HG03469 (cell line): Measurements from ENCODE around the gene KNTC1.
"Not testable (repeated sequence)": the region's sequence is repeated elsewhere in the genome, so short reads cannot be mapped to it uniquely, and the experiment has no call there.

Source experiments
- ATAC-seq: cut with Tn5 transposase; IDR thresholded peaks from one replicate; pipeline ENCODE4 v1.9.1; 2021; ENCODE audit warnings: mild to moderate bottlenecking, moderate library complexity, moderate number of reproducible peaks; ENCODE audit not compliant: unreplicated experiment

Gene KNTC1, protein sequence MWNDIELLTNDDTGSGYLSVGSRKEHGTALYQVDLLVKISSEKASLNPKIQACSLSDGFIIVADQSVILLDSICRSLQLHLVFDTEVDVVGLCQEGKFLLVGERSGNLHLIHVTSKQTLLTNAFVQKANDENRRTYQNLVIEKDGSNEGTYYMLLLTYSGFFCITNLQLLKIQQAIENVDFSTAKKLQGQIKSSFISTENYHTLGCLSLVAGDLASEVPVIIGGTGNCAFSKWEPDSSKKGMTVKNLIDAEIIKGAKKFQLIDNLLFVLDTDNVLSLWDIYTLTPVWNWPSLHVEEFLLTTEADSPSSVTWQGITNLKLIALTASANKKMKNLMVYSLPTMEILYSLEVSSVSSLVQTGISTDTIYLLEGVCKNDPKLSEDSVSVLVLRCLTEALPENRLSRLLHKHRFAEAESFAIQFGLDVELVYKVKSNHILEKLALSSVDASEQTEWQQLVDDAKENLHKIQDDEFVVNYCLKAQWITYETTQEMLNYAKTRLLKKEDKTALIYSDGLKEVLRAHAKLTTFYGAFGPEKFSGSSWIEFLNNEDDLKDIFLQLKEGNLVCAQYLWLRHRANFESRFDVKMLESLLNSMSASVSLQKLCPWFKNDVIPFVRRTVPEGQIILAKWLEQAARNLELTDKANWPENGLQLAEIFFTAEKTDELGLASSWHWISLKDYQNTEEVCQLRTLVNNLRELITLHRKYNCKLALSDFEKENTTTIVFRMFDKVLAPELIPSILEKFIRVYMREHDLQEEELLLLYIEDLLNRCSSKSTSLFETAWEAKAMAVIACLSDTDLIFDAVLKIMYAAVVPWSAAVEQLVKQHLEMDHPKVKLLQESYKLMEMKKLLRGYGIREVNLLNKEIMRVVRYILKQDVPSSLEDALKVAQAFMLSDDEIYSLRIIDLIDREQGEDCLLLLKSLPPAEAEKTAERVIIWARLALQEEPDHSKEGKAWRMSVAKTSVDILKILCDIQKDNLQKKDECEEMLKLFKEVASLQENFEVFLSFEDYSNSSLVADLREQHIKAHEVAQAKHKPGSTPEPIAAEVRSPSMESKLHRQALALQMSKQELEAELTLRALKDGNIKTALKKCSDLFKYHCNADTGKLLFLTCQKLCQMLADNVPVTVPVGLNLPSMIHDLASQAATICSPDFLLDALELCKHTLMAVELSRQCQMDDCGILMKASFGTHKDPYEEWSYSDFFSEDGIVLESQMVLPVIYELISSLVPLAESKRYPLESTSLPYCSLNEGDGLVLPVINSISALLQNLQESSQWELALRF (N-terminal part only)

DNA sequence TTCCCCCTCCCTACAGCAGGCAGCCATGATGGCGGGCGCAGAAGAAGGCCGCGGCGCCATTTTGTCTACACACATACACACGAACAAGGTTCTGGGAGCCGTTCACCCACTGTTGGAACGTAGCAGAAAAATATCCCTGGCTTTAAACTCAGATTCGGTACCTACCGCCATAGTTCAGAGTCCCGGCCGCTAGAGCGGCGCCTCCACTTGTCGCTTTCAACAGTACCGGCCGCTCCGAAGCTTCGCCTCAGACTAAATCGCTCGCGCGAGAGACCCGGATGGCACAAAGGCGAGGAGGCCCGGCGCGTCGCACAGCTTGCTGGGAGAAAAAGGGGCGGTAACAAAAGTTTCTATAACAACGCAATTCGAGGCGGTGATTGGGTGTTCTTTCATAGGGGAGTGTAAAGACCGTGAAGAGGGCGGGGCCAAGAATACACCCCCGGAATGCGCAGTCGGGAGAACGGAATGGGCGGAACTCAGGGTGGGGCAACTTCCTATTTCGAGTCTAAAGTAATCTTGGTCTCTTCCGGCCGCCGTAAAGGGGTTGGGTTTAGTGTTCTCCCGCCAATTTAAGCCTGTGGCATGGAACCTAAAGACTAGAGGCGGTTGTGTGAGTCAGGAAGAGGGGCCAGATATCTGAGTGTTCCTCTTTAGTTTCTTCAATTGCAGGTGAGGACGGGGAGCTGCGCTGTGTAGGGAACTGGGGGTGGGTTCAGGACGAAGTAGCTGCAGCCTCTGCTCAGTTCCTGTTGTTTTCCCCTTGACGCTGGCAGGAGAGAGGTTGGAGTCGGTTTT is at the start of gene KNTC1, which contains the start of gene RSRC2:
Gene KNTC1, plus strand, starts transcription at position 567 of the 795 bp plus-strand sequence. CDS start 2,815 bp downstream, outside the sequence.
Gene RSRC2, minus strand, starts transcription at position 254 of the 795 bp plus-strand sequence. Its CDS starts 83 bp downstream, at position 171.
- peak; percentile 87 for ATAC-seq

DNA sequence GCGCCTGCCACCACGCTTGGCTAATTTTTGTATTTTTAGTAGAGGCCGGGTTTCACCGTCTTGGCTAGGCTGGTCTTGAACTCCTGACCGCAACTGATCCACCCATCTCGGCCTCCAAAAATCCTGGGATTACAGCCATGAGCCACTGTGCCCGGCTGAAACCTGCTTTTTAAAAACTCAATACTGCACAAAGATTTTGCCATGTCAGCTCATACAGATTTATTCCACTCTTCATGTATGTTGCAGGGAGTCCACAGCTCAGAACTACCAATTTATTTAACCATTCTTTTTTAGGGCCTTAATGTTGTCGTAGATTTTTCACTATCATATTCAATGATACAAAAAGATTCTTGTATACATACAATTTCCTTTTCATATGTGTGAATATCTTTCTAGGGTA is 46.3 kb upstream of the KNTC1 start:
- no peak for ATAC-seq

DNA sequence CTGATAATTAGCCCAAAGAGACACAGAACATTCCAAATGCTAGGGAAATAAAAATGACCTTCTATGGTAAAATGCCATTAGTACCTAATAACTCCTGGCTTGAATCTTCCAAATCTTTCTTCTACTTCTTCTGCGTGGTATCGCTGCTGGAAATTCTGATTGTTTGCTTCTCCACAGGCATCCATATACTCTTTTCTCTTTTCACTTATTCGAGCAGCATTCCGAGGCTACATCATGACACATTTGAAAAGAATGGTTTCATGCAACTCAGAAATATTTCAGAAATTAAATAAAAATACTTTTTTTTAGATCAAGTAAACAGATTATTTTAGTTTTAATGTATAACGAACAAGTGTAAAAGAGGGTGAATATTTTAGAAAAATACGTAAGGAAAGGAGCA is 45.2 kb upstream of the KNTC1 start:
- ATAC-seq = no peak

DNA sequence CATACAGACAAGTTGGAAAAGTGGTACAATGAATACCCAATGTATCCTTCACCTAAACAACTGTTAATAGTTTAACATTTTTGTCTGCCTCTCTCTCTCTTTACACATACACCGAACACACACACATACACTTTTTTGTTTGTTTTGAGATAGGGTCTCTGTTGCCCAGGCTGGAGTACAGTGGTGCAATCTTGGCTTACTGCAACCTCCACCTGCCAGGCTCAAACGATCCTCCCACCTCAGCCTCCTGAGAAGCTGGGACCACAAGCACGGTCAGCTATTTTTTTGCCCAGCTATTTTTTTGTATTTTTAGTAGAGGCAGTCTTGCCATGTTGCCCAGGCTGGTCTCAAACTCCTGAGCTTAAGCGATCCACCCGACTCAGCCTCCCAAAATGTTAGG is 43.1 kb upstream of the KNTC1 start:
- no peak for ATAC-seq

DNA sequence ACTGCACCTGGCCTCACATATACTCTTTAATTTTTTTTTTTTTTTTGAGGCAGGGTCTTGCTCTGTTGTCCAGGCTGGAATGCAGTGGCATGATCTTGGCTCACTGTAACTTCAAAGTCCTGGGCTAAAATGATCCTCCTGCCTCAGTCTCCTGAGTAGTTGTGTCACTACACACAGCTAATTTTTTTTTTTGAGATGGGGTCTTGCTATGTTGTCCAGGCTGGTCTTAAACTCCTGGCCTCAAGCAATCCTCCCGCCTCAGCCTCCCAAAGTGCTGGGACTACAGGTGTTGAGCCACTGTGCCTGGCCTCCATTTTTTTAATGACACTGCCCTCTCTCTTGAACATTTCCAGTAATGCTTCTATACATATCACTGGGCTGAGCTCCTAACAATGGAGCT is 42.7 kb upstream of the KNTC1 start:
- not testable (repeated sequence) for ATAC-seq

DNA sequence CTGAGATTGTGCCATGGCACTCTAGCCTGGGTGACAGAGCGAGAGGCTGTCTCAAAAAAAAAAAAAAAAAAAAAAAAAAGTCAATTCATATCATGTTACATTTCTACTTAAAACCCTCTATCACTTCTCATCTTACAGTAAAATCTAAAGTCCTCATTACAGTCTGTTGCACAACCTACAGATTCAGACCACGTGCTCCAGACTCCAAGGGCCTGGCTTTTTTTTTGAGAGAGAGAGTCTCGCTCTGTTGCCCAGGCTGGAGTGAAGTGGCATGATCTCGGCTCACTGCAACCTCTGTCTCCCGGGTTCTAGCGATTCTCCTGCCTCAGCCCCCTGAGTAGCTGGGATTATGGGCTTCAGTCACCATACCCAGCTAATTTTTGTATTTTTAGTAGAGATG is 40.7 kb upstream of the KNTC1 start:
- not testable (repeated sequence) for ATAC-seq

DNA sequence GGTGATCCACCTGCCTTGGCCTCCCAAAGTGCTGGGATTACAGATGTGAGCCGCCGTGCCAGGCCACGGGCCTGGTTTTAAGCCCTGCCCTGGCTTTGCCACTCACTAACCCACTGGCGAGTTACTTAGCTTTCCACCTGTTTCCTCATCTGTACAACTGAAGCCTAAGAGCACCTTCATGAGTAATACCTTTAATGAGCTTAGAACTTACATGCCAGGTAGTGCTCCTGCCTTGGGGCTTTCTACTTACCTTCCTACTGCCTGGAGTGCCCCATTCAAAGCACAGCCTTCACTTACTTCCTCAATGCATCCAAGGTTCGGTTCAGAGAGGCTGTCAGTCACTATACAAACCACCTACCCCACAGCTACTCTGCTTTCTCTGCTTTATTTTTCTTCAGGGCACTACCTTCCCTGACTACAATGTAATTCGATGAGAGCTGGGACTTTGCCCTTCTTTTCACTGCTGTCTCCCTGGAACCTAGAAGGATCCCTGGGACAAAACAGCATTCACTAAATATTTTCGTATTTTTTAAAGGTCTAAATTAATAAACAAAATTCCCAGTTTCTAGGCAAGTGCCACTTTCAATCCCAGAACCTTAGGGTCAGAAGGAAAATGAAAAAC is 40.1 kb upstream of the KNTC1 start:
- ATAC-seq = no peak

DNA sequence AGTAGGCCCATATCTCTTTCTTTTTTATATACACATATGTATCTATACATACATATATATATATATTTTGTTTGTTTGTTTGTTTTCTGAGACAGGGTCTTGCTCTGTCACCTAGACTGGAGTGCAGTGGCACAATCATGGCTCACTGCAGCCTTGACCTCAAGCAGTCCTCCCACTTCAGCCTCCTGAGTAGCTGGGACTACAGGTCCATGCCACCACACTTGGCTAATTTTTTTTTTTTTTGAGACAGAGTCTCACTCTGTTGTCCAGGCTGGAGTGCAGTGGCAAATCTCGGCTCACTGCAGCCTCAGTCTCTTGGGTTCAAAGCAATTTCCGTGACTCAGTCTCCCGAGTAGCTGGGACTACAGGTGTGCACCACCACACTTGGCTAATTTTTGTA is 39.2 kb upstream of the KNTC1 start:
- ATAC-seq = not testable (repeated sequence)

DNA sequence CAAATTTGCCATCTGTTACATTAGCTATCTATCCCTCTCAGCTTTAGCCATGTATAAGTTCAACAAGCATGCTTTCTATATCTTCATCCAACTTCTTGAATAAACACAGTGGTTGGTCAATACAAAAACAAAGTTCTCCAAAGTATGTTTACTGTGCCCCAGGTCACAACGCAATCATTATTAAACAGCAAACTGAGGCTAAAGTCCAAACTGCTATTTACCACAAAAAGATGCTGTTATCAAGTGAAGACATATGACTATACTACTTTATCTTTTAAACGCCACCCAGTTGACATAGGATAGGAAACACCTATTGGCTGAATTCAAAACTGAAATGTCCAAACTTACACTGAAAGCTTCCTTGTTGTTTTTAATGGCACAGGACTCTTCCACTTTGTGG is 38.0 kb upstream of the KNTC1 start:
- ATAC-seq = no peak

DNA sequence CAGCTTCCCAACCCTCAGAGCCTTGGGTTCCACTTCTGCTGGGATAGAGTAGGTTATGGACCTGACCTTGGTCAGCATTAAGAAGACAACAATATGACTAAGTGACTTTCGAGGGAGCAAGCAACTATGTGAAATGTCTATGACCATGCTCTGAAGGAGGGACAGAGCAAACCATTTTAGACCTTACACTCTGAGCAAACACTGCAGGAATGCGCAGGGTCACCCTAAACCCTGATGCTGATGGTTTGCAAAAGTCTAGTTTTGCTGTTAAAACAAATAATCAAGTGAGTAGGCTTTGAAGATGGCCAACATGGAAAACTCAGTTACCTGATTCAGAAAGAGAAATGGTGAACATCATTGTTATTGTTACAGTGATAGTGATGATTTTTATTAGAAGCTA is 35.1 kb upstream of the KNTC1 start:
- no peak for ATAC-seq

DNA sequence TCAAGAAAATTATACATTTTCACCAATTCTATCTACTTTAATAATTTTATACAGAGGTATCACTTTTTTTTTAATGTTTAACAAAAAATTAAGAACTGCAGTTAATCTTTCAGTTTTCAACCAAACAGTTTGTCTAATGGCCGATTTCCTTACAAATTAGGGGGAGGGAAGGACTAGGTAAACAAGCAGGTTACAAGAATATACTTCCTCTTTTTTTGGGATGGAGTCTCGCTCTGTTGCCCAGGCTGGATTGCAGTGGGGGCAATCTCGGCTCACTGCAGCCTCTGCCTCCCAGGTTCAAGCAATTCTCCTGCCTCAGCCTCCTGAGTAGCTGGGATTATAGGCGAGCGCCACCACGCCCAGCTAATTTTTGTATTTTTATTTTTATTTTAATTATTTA is 33.8 kb upstream of the KNTC1 start:
- ATAC-seq = not testable (repeated sequence)

DNA sequence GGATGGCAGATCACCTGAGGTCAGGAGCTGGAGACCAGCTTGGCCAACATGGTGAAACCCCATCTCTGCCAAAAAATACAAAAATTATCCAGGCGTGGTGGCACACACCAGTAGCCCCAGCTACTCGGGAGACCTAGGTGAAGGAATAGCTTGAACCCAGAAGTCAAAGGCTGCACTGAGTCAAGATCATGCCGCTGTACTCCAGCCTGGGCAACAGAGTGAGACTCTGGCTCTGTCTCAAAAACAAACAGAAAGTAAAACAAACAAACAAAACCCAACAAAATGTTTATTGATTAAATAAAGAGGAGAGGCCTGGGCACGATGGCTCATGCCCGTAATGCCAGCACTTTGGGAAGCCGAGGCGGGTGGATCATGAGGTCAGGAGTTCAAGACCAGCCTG is 31.8 kb upstream of the KNTC1 start:
- ATAC-seq = no peak

DNA sequence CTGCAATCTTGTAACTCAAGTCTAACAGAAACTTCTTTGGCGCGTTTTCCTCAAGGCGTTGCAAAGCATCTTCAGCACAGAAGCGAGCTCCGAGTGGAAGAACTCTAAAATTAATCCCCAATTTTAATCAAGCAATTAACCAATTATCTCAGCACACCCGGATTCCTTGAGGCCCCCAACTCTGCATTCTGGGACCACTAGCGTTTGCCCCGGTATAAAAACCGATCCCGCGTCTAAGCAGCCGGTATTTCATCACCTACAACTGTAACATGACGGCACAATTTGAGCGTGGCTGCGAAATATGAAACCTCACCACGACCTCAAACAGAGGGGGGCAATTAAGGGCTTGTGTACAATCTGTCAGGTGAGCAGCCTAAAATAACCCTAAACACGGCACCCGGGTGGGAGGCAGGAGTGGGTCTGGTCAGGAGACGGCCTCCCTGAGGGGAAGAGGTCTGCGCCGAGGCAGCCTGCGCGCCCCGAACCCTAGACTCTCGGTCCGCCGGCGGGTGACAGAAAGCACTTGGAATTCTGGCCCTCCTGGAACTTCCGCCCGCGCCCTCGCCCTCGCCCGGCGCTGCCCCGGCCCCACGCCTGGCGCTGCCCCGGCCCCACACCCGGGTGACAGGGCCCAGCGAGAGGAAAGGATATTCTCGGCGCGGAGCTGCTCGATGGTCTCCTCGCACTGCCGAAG is 26.9 kb upstream of the KNTC1 start:
- peak; percentile 1 for ATAC-seq

DNA sequence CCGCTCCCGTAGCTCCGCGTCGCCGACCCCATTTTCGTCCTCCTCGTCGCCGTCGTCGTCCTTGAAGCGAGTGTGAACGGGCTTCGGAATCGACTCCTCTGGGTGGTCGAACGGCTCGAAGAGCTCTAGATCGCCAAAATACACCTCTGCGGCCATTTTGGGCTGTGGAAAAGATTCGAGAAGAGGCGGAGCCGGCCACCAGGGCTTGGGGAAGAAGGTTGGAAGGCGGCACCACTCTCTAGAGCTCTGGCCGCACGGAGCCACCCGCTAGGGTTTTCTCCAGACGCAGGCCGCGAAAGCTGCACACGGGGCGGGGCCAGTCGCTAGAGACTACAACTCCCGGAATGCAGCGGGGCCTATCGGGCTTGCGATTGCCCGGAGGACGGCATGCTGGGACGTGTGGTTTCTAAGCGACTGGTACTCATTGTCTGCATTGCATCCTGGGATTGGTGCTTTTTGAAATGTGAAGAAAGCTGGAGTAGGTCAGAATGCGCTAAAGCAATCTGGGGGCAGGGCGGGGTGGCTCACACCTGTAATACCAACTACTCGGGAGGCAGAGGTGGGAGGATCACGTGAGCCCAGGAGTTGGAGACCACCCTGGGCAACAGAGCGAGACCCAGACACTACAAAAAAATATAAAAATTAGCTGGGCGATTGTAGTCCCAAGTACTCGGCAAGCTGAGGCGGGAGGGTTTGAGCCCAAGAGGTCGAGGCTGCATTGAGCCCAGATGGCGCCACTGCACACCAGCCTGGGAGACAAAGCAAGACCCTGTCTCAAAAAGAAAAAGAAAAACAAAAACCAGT is 26.2 kb upstream of the KNTC1 start, which contains the start of gene ZCCHC8:
Gene ZCCHC8, minus strand, starts transcription at position 248 of the 804 bp plus-strand sequence. Its CDS starts 92 bp downstream, at position 156.
- ATAC-seq = peak; percentile 87

DNA sequence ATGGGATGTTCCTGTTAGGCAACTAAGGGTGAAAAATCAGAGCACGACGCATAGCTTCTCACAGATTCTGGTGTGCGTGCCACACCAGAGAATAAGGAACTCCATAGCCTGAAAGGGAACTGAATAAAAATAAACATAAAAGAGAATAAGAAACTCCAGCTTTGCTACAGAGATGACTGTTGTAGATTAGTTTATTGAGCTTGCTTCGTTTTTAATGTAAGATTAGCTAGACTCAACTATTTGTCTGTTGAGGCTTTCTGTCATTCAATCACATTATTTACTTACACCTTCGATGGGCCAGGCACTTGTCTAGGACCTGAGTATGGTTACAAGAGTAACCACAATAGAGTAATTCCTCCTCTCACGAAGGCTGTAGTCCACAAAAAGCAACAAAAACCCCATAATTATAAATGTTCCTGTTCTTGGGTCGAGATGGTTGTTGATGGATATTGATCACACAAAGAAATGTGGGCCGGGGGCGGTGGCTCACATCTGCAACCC is 25.5 kb upstream of the KNTC1 start:
- ATAC-seq = no peak

DNA sequence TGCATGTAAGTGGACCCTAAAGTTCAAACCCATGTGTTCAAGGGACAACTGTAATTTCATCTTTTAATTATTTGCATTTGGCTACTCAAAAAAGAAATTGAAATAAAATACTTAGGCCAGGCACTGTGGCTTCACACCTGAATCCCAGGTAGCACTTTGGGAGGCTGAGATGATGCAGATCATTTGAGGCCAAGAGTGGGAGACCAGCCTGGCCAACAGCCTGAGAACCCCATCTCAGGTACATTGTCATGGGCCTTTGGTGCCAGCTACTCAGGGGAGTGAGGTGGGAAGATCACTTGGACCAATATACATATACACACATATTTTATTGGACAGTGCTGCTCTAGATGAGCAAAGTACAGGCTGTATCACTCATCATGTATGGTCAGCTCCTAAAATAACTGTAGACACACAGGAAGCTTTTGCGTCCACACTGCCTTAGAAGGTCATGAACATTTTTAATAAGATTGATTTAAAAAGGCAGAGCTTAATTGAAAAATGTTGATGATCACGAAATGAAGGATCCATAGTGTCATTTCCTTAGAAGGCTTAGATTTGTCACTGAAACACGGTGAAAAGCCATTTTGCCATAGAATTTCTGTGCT is 23.8 kb upstream of the KNTC1 start:
- no peak for ATAC-seq

DNA sequence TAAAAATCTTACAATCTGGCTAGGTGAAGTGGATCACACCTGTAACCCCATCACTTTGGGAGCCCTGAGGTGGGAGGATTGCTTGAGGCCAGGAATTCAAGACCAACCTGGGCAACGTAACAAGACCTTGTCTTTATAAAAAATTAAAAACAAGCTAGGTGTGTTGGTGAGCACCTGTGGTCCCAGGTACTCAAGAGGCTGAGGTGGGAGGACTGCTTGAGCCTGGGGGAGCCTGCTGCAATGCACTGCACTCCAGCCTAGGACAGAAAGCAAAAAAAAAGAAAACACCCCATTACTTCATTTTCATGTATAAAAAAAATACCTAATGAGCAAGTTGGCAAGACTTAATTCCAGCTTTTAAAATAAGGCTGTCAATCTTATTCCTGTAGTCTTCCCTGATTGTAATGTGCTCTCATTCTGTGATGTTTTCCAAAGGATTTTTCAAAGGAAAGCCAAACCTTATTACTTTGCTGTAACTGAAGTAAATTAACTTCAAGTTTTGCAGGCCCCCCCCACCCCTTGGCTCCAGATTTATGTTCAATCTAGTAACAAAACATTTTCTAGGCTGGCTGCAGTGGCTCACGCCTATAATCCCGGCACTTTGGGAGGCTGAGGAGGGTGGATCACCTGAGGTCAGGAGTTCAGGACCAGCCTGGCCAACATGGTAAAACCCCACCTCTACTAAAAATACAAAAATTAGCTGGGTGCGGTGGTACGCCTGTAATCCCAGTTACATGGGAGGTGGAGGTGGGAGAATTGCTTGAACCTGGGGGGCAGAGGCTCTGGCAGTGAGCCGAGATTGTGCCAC is 23.1 kb upstream of the KNTC1 start:
- no peak for ATAC-seq
